Keratinocyte (primary cell): Measurements from ENCODE around the gene OMP. TPM values are rescaled to one million over a fixed set of nuclear protein-coding genes. Genes with fewer than 3 reads are reported as not detected.

Source experiments
- DNase-seq: peaks from one replicate; pipeline ENCODE4 v3.0.0-alpha.2; 2011; ENCODE audit warnings: low read depth, missing footprints, low spot score
- FAIRE-seq: peaks from 2 replicates; lab custom pipeline; 2011; peaks lifted over from hg19 to GRCh38; lab: Jason Lieb, UNC
- H2AFZ ChIP-seq: 2 replicates; pipeline ENCODE4 v1.6.0; 2012; ENCODE audit warnings: low read length, control low read depth, inconsistent platforms; ENCODE audit not compliant: control insufficient read depth
- H3K27ac ChIP-seq: 2 replicates; pipeline ENCODE4 v1.5.1; 2011; ENCODE audit warnings: low read length; ENCODE audit not compliant: control insufficient read depth, insufficient read depth
- H3K27me3 ChIP-seq: 3 replicates; pipeline ENCODE4 v1.6.0; 2011; ENCODE audit warnings: low read length; ENCODE audit not compliant: control insufficient read depth, insufficient read depth; ENCODE audit errors: extremely low read depth
- H3K36me3 ChIP-seq, 2 experiments: 2 replicates in 1 of 2; 3 replicates in 1 of 2; pipeline ENCODE4 v1.5.1; 2011; ENCODE audit warnings: low read length in 2 of 2, mild to moderate bottlenecking in 1 of 2; ENCODE audit not compliant: control insufficient read depth in 2 of 2, insufficient read depth in 2 of 2; ENCODE audit errors: extremely low read depth in 1 of 2
- H3K4me1 ChIP-seq: 3 replicates; pipeline ENCODE4 v1.5.1; 2011; ENCODE audit warnings: low read length; ENCODE audit not compliant: control insufficient read depth, insufficient read depth; ENCODE audit errors: extremely low read depth
- H3K4me2 ChIP-seq: 3 replicates; pipeline ENCODE4 v1.6.0; 2011; ENCODE audit warnings: low read depth, low read length; ENCODE audit not compliant: control insufficient read depth, insufficient read depth; ENCODE audit errors: extremely low read depth
- H3K4me3 ChIP-seq, 3 experiments: fragments of 200-600 bp in 1 of 3; sonication (generic) in 1 of 3; 2 replicates in 2 of 3; 3 replicates in 1 of 3; pipeline ENCODE4 v1.5.1; 2011 to 2016; ENCODE audit warnings: low read length in 3 of 3, mild to moderate bottlenecking in 3 of 3, control low read depth in 2 of 3, inconsistent platforms in 1 of 3, low read depth in 1 of 3, mixed read lengths in 1 of 3, mixed run types in 1 of 3, moderate library complexity in 1 of 3; ENCODE audit not compliant: control insufficient read depth in 2 of 3, insufficient read depth in 2 of 3; ENCODE audit errors: extremely low read depth in 1 of 3
- H3K79me2 ChIP-seq: 2 replicates; pipeline ENCODE4 v1.6.0; 2012; ENCODE audit warnings: low read length; ENCODE audit not compliant: control insufficient read depth, insufficient read depth
- H3K9ac ChIP-seq: 3 replicates; pipeline ENCODE4 v1.6.0; 2011; ENCODE audit warnings: low read length; ENCODE audit not compliant: control insufficient read depth, insufficient read depth; ENCODE audit errors: extremely low read depth
- H3K9me1 ChIP-seq: 3 replicates; pipeline ENCODE4 v1.6.0; 2011; ENCODE audit warnings: low read length; ENCODE audit not compliant: control insufficient read depth, insufficient read depth; ENCODE audit errors: extremely low read depth
- H3K9me3 ChIP-seq: 2 replicates; pipeline ENCODE4 v1.5.1; 2012; ENCODE audit warnings: low read depth, low read length; ENCODE audit not compliant: control insufficient read depth
- H4K20me1 ChIP-seq: 3 replicates; pipeline ENCODE4 v1.6.0; 2011; ENCODE audit warnings: low read length; ENCODE audit not compliant: control insufficient read depth, insufficient read depth; ENCODE audit errors: extremely low read depth
- EZH2 ChIP-seq: IDR thresholded peaks from one replicate; pipeline ENCODE4 v1.6.1; 2012; ENCODE audit warnings: inconsistent platforms, mild to moderate bottlenecking, low read length, moderate library complexity
- dilution Hi-C: fragments of 300-500 bp; cut with MboI; formaldehyde crosslinking; loops from one replicate; pipeline ENCODE4 v1.7.0; 2020; ENCODE audit warnings: low sequenced_read_pairs; ENCODE audit not compliant: extremely low pct_ligation_motif_present
- polyA plus RNA-seq, 5 experiments: library from polyadenylated mRNA; depleted of rRNA in 3 of 5; stranded (reverse) in 3 of 5; stranded (forward) in 1 of 5; unstranded in 1 of 5; fragments of >200 nt; gene quantifications; 1 replicate in 1 of 5; 2 replicates in 3 of 5; 3 replicates in 1 of 5; pipeline versions ENCODE4 v1.2.1 to v1.2.3, GENCODE V29; 2011 to 2012; ENCODE audit warnings: missing spikeins in 2 of 5, low read depth in 1 of 5, low replicate concordance in 1 of 5
- TF ChIP-seq, protein P1 (sequence below), 3 experiments: IDR thresholded peaks in 1 of 3; conservative IDR thresholded peaks in 1 of 3; optimal IDR thresholded peaks in 1 of 3; 2 replicates in 2 of 3; 3 replicates in 1 of 3; pipeline versions ENCODE3 to v1.5.1; 2011; ENCODE audit warnings: low read length in 3 of 3, mild to moderate bottlenecking in 3 of 3, moderate library complexity in 2 of 3, control low read depth in 1 of 3, inconsistent platforms in 1 of 3; ENCODE audit not compliant: insufficient read depth in 2 of 3; ENCODE audit errors: extremely low read depth in 1 of 3

OMP gene
- polyA plus RNA-seq, 1 donor (not counting 4 experiments of a cell fraction or from before 2014, with no cell fraction given), result not detected

DNA sequence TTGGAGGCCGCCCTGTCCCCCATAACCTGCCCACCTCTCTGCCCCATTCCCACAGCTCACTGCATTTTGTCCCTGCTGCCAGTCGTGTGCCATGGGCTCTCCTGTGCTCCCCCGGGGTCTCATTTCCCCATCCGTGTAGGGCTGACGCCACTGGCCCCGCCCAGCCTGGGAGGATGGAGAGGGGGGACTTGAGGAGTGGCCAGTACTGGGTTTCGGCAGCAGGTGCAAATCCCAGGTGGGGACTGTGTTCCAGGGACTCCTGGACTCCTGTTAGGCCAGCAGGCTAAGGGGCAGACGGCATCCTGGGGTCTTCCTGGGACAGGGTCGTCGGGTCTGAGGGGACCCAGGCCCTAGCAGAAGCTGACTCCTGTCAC lies 24.2 kb downstream of the OMP start:
- no peaks in the 10 kb centered on the region for H3K27me3 ChIP-seq
- H3K27ac ChIP-seq, result no peak overlapping the region
- no peaks in the 10 kb centered on the region for H3K36me3 ChIP-seq
- dilution Hi-C loops, result no loop called here
- peak overlapping the region; percentile 71 for H3K4me2 ChIP-seq
- TF ChIP-seq, protein P1, sequence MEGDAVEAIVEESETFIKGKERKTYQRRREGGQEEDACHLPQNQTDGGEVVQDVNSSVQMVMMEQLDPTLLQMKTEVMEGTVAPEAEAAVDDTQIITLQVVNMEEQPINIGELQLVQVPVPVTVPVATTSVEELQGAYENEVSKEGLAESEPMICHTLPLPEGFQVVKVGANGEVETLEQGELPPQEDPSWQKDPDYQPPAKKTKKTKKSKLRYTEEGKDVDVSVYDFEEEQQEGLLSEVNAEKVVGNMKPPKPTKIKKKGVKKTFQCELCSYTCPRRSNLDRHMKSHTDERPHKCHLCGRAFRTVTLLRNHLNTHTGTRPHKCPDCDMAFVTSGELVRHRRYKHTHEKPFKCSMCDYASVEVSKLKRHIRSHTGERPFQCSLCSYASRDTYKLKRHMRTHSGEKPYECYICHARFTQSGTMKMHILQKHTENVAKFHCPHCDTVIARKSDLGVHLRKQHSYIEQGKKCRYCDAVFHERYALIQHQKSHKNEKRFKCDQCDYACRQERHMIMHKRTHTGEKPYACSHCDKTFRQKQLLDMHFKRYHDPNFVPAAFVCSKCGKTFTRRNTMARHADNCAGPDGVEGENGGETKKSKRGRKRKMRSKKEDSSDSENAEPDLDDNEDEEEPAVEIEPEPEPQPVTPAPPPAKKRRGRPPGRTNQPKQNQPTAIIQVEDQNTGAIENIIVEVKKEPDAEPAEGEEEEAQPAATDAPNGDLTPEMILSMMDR (optimal IDR thresholded peaks at IDR 0.05 in 1 of 3, IDR thresholded peaks at IDR 0.05 in 1 of 3, conservative IDR thresholded peaks at IDR 0.05 in 1 of 3; ENCODE audit: extremely low read depth in 1 of 3, insufficient read depth in 2 of 3, low read length in 3 of 3), result no peak
- no peak for TF ChIP-seq EZH2
- peak overlapping the region in 1 of 3 experiments; percentile 8 for H3K4me3 ChIP-seq
- DNase-seq (no peak), FAIRE-seq (no peak)
- no peaks in the 10 kb centered on the region for H3K9me3 ChIP-seq
- no peaks in the 10 kb centered on the region for H4K20me1 ChIP-seq
- H3K9ac ChIP-seq, result no peak overlapping the region
- no peaks in the 10 kb centered on the region for H3K79me2 ChIP-seq
- no peak overlapping the region for H2AFZ ChIP-seq
- peaks cover 5% of the 10 kb centered on the region for H3K4me1 ChIP-seq
- no peaks in the 10 kb centered on the region for H3K9me1 ChIP-seq

- TF ChIP-seq, protein P1 (optimal IDR thresholded peaks at IDR 0.05 in 1 of 3, IDR thresholded peaks at IDR 0.05 in 1 of 3, conservative IDR thresholded peaks at IDR 0.05 in 1 of 3; ENCODE audit: extremely low read depth in 1 of 3, insufficient read depth in 2 of 3, low read length in 3 of 3), result peak; percentile 84 to 100 (median 92)
- no peak for TF ChIP-seq EZH2
- dilution Hi-C loops, result no loop called here
- FAIRE-seq (no peak), DNase-seq (no peak)
- H3K36me3 ChIP-seq, result no peaks in the 10 kb centered on the region
- H3K9me1 ChIP-seq, result no peaks in the 10 kb centered on the region
- peak overlapping the region; percentile 71 for H3K4me2 ChIP-seq
- H3K27ac ChIP-seq, result no peak overlapping the region
- H3K4me1 ChIP-seq, result peaks cover 5% of the 10 kb centered on the region
- no peaks in the 10 kb centered on the region for H3K9me3 ChIP-seq
- no peaks in the 10 kb centered on the region for H3K79me2 ChIP-seq
- peak overlapping the region; percentile 8 to 58 (median 11) for H3K4me3 ChIP-seq
- no peaks in the 10 kb centered on the region for H4K20me1 ChIP-seq
- H3K27me3 ChIP-seq, result no peaks in the 10 kb centered on the region
- peak overlapping the region; percentile 3 for H2AFZ ChIP-seq
- no peak overlapping the region for H3K9ac ChIP-seq
These were observed 24.7 kb downstream of the OMP start for GRCh38 chr11:77127235-77127911.
